GM21619 (cell line): Measurements from ENCODE around the gene ERC2.
"Not testable (repeated sequence)": the region's sequence is repeated elsewhere in the genome, so short reads cannot be mapped to it uniquely, and the experiment has no call there.

Source experiments
- ATAC-seq: cut with Tn5 transposase; IDR thresholded peaks from one replicate; pipeline ENCODE4 v1.9.1; 2021; ENCODE audit not compliant: unreplicated experiment

ERC2 gene

GRCh38 chr3:56015374-56015773 is 452.9 kb downstream of the ERC2 start:
- not testable (repeated sequence) for ATAC-seq

- no peak for ATAC-seq
These were observed 455.5 kb downstream of the ERC2 start for GRCh38 chr3:56012721-56013120.

- ATAC-seq = no peak
These were observed 463.0 kb downstream of the ERC2 start for GRCh38 chr3:56005196-56005805.

- no peak for ATAC-seq
These were observed 465.1 kb downstream of the ERC2 start for GRCh38 chr3:56003129-56003528.

GRCh38 chr3:56001991-56002390 is 466.3 kb downstream of the ERC2 start:
- no peak for ATAC-seq

- no peak for ATAC-seq
These were observed 466.7 kb downstream of the ERC2 start for GRCh38 chr3:56001537-56001936.

GRCh38 chr3:55989366-55989765 is 478.9 kb downstream of the ERC2 start:
- ATAC-seq = no peak

- ATAC-seq = no peak
These were observed 479.4 kb downstream of the ERC2 start for GRCh38 chr3:55988905-55989304.

- ATAC-seq = no peak
These were observed 483.6 kb downstream of the ERC2 start for GRCh38 chr3:55984626-55985025.

- no peak for ATAC-seq
These were observed 489.3 kb downstream of the ERC2 start for GRCh38 chr3:55978953-55979352.

GRCh38 chr3:55974421-55975165 is 493.7 kb downstream of the ERC2 start:
- ATAC-seq = no peak

- ATAC-seq = no peak
These were observed 498.6 kb downstream of the ERC2 start for GRCh38 chr3:55969634-55970033.

- ATAC-seq = no peak
These were observed 499.9 kb downstream of the ERC2 start for GRCh38 chr3:55968331-55968730.

GRCh38 chr3:55966566-55966965 is 501.7 kb downstream of the ERC2 start:
- ATAC-seq = no peak

GRCh38 chr3:55965776-55966175 is 502.5 kb downstream of the ERC2 start:
- no peak for ATAC-seq

- no peak for ATAC-seq
These were observed 503.7 kb downstream of the ERC2 start for GRCh38 chr3:55964491-55964985.

- no peak for ATAC-seq
These were observed 504.7 kb downstream of the ERC2 start for GRCh38 chr3:55963601-55964000.

GRCh38 chr3:55959471-55960080 is 508.7 kb downstream of the ERC2 start:
- ATAC-seq = no peak

GRCh38 chr3:55958605-55959004 is 509.7 kb downstream of the ERC2 start:
- ATAC-seq = no peak

- no peak for ATAC-seq
These were observed 512.3 kb downstream of the ERC2 start for GRCh38 chr3:55955891-55956477.

GRCh38 chr3:55951388-55951787 is 516.9 kb downstream of the ERC2 start:
- no peak for ATAC-seq

GRCh38 chr3:55947406-55947805 is 520.9 kb downstream of the ERC2 start:
- no peak for ATAC-seq
